HFF-Myc (cell line): Measurements from ENCODE around the gene CCL25.

Experiments
- DNase-seq: peaks from one replicate; pipeline ENCODE4 v3.0.0-alpha.2; 2011; ENCODE audit warnings: low read depth; ENCODE audit errors: extremely low read depth
- H3K4me3 ChIP-seq: replicated peaks from 2 replicates; pipeline ENCODE4 v1.5.1; 2011; ENCODE audit warnings: low read depth, mild to moderate bottlenecking, control low read depth, low read length
- CTCF ChIP-seq: IDR thresholded peaks from 2 replicates; pipeline ENCODE4 v1.5.1; 2012; ENCODE audit warnings: mild to moderate bottlenecking, low read depth, low read length, control low read depth; ENCODE audit errors: missing control alignments

CCL25 gene

GRCh38 chr19:8079988-8080387, 27.4 kb downstream of the CCL25 start:
- no peak overlapping the region for H3K4me3 ChIP-seq
- no peak for DNase-seq
- TF ChIP-seq CTCF: no peak

GRCh38 chr19:8080832-8081231, 28.3 kb downstream of the CCL25 start:
- TF ChIP-seq CTCF: no peak
- no peak overlapping the region for H3K4me3 ChIP-seq
- no peak for DNase-seq

GRCh38 chr19:8081569-8082550, 29.3 kb downstream of the CCL25 start:
- TF ChIP-seq CTCF: no peak
- DNase-seq: no peak
- H3K4me3 ChIP-seq: no peak overlapping the region

- no peak for DNase-seq
- no peak overlapping the region for H3K4me3 ChIP-seq
- no peak for TF ChIP-seq CTCF
These were observed 30.6 kb downstream of the CCL25 start for GRCh38 chr19:8083141-8083540.

- no peak for DNase-seq
- H3K4me3 ChIP-seq: no peak overlapping the region
- no peak for TF ChIP-seq CTCF
These were observed 31.6 kb downstream of the CCL25 start for GRCh38 chr19:8084152-8084551.

GRCh38 chr19:8085598-8086408, 33.2 kb downstream of the CCL25 start:
- no peak for TF ChIP-seq CTCF
- DNase-seq: no peak
- H3K4me3 ChIP-seq: no peak overlapping the region
